H1 (cell line): ENCODE measurements around the gene LPAR2. TPM values are rescaled to one million over a fixed set of nuclear protein-coding genes. Genes with fewer than 3 reads are reported as not detected.

Experiments
- BCL11A ChIP-seq, 2 experiments: IDR thresholded peaks; one replicate each; pipeline ENCODE4 v1.6.1; 2011; ENCODE audit warnings: low read depth in 2 of 2, low read length in 2 of 2, mild to moderate bottlenecking in 2 of 2
- CHD7 ChIP-seq: fragments of 300-600 bp; sonication (generic); IDR thresholded peaks from 2 replicates; pipeline ENCODE4 v1.7.1; 2012; ENCODE audit warnings: low read length, moderate library complexity, mild to moderate bottlenecking, inconsistent platforms; ENCODE audit not compliant: insufficient replicate concordance
- EZH2 ChIP-seq: fragments of 200-600 bp; sonication (generic); IDR thresholded peaks from 2 replicates; pipeline ENCODE4 v1.7.1; 2012; ENCODE audit warnings: low read depth, mild to moderate bottlenecking, moderate library complexity, low read length, inconsistent platforms; ENCODE audit not compliant: severe bottlenecking
- GABPA ChIP-seq: IDR thresholded peaks from 2 replicates; pipeline ENCODE4 v1.6.1; 2011; ENCODE audit warnings: mild to moderate bottlenecking, low read length, moderate library complexity, borderline replicate concordance; ENCODE audit not compliant: insufficient read depth
- ZNF274 ChIP-seq: IDR thresholded peaks from 2 replicates; pipeline ENCODE4 v1.7.0; 2012; ENCODE audit warnings: low read length, borderline replicate concordance; ENCODE audit errors: extremely low read depth
- polyA plus RNA-seq, 7 experiments: library from polyadenylated mRNA; depleted of rRNA in 3 of 7; stranded (reverse) in 5 of 7; unstranded in 2 of 7; fragments of >200 nt in 5 of 7; fragments of 200-250 nt in 2 of 7; gene quantifications; 1 replicate in 5 of 7; 2 replicates in 1 of 7; 4 replicates in 1 of 7; pipeline versions ENCODE4 v1.2.1 to v1.2.3, GENCODE V29; 2011 to 2013; ENCODE audit warnings: missing spikeins in 2 of 7, mixed read lengths in 2 of 7
- total RNA-seq: library from RNA; stranded (reverse); fragmentation: NEBNext Ultra II Directional; extraction: Animal tissue kit (Norgen Biotek cat#: 25700); gene quantifications from 2 replicates; pipeline ENCODE4 v1.2.1, GENCODE V29; 2021
- TF ChIP-seq, protein P1 (sequence below): IDR thresholded peaks from 2 replicates; pipeline ENCODE4 v1.6.1; 2012; ENCODE audit warnings: low read length, inconsistent platforms
- TF ChIP-seq, protein P2 (sequence below), 3 experiments: IDR thresholded peaks; 1 replicate in 2 of 3; 2 replicates in 1 of 3; pipeline versions ENCODE4 v1.5.1 to v1.6.1; 2011; ENCODE audit warnings: low read length in 3 of 3, mild to moderate bottlenecking in 3 of 3, inconsistent platforms in 2 of 3, low read depth in 1 of 3, moderate library complexity in 1 of 3; ENCODE audit not compliant: insufficient read depth in 1 of 3; ENCODE audit errors: control extremely low read depth in 1 of 3

LPAR2 gene
- total and polyA plus RNA-seq, 2 of the 8 experiments (the other 6 are each of a cell fraction or from before 2014, with no cell fraction given): 47.6 to 70.2 TPM

- TF ChIP-seq CHD7 (no peak), BCL11A (IDR thresholded peaks at IDR 0.05; ENCODE audit: low read depth in 2 of 2, low read length in 2 of 2) (no peak), EZH2 (no peak), GABPA (no peak), ZNF274 (no peak)
- TF ChIP-seq, protein P1, sequence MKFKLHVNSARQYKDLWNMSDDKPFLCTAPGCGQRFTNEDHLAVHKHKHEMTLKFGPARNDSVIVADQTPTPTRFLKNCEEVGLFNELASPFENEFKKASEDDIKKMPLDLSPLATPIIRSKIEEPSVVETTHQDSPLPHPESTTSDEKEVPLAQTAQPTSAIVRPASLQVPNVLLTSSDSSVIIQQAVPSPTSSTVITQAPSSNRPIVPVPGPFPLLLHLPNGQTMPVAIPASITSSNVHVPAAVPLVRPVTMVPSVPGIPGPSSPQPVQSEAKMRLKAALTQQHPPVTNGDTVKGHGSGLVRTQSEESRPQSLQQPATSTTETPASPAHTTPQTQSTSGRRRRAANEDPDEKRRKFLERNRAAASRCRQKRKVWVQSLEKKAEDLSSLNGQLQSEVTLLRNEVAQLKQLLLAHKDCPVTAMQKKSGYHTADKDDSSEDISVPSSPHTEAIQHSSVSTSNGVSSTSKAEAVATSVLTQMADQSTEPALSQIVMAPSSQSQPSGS: no peak
- TF ChIP-seq, protein P2, sequence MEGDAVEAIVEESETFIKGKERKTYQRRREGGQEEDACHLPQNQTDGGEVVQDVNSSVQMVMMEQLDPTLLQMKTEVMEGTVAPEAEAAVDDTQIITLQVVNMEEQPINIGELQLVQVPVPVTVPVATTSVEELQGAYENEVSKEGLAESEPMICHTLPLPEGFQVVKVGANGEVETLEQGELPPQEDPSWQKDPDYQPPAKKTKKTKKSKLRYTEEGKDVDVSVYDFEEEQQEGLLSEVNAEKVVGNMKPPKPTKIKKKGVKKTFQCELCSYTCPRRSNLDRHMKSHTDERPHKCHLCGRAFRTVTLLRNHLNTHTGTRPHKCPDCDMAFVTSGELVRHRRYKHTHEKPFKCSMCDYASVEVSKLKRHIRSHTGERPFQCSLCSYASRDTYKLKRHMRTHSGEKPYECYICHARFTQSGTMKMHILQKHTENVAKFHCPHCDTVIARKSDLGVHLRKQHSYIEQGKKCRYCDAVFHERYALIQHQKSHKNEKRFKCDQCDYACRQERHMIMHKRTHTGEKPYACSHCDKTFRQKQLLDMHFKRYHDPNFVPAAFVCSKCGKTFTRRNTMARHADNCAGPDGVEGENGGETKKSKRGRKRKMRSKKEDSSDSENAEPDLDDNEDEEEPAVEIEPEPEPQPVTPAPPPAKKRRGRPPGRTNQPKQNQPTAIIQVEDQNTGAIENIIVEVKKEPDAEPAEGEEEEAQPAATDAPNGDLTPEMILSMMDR (IDR thresholded peaks at IDR 0.05; ENCODE audit: control extremely low read depth in 1 of 3, insufficient read depth in 1 of 3, low read depth in 1 of 3, low read length in 3 of 3): no peak
Observed at GRCh38 chr19:19582471-19582870, 45.5 kb downstream of the LPAR2 start (continued).
